ENCODE data around the gene ACAN. TPM values are rescaled to one million over a fixed set of nuclear protein-coding genes. Genes with fewer than 3 reads are reported as not detected.

The ACAN gene
- total RNA-seq, 1 experiment from 2014 or later = 0.50 TPM

DNA sequence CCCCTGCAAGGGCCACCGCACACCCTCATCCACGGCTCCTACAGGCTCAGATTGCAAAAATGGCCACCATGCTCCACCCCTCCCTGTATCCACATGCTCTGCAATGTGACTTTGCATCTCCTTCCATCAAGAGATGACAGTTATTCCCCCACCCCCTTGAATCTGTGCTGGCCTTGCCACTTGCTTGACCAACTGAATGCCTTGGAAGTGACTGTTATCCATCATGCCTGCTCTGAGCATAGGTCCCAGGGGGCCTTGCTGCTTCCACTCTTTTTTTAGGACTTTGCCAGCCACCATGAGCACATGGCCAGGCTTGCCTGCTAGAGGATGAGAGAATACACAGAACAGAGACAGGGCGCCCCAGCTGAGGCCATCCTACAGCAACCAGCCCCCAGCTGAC lies 78.5 kb downstream of the ACAN start:
- H4K20me1 ChIP-seq (ENCODE audit: control insufficient read depth, insufficient read depth, insufficient read length) = peaks cover 2% of the 10 kb centered on the region
- no peaks in the 10 kb centered on the region for H3K9me3 ChIP-seq (ENCODE audit: control insufficient read depth, low read depth, low read length)
- H3K27ac ChIP-seq (ENCODE audit: insufficient read length, low read depth, low read length) = no peak overlapping the region
- TF ChIP-seq, protein P1, sequence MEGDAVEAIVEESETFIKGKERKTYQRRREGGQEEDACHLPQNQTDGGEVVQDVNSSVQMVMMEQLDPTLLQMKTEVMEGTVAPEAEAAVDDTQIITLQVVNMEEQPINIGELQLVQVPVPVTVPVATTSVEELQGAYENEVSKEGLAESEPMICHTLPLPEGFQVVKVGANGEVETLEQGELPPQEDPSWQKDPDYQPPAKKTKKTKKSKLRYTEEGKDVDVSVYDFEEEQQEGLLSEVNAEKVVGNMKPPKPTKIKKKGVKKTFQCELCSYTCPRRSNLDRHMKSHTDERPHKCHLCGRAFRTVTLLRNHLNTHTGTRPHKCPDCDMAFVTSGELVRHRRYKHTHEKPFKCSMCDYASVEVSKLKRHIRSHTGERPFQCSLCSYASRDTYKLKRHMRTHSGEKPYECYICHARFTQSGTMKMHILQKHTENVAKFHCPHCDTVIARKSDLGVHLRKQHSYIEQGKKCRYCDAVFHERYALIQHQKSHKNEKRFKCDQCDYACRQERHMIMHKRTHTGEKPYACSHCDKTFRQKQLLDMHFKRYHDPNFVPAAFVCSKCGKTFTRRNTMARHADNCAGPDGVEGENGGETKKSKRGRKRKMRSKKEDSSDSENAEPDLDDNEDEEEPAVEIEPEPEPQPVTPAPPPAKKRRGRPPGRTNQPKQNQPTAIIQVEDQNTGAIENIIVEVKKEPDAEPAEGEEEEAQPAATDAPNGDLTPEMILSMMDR (conservative IDR thresholded peaks at IDR 0.05) = no peak
- no peak overlapping the region for H3T11ph ChIP-seq (ENCODE audit: low read length)
- H3K14ac ChIP-seq (ENCODE audit: insufficient read depth, low read length) = no peak overlapping the region
- Mint-ChIP-seq H3K4me1 (peaks cover 13 to 19% of the 10 kb centered on the region in 2 experiments), H3K36me3 (ENCODE audit: insufficient read depth in 1 of 3, low read depth in 3 of 3) (peaks cover 17 to 83% (median 54%) of the 10 kb centered on the region in 3 experiments; a peak in 6 of 7 replicates), H3K27ac (peak overlapping the region in 1 of 3 experiments; percentile 69; a peak in 2 of 7 replicates), H3K4me3 (no peak overlapping the region), H3K9me3 (no peaks in the 10 kb centered on the region), H3K27me3 (ENCODE audit: low read depth) (no peaks in the 10 kb centered on the region)
- H3K9ac ChIP-seq (ENCODE audit: extremely low read depth, insufficient read length, low read length) = no peak overlapping the region
- H2BK12ac ChIP-seq (ENCODE audit: insufficient read length, low read depth, low read length) = no peak overlapping the region
- no peak overlapping the region for H3K23ac ChIP-seq (ENCODE audit: insufficient read length, low read depth, low read length)
- H3K4me1 ChIP-seq (ENCODE audit: insufficient read depth, low read length) = no peaks in the 10 kb centered on the region
- no peak overlapping the region for H2AK5ac ChIP-seq (ENCODE audit: insufficient read length, low read length)
- no peak for DNase-seq
- H2BK5ac ChIP-seq (ENCODE audit: insufficient read length, low read length) = no peak overlapping the region
- H2BK20ac ChIP-seq (ENCODE audit: low read depth, low read length, poor library complexity, severe bottlenecking) = no peak overlapping the region
- WGBS (ENCODE audit: extremely low coverage, insufficient read length, low lambda C conversion rate) = no CpG with 5 or more reads among the region's 3 CpGs
- H3K56ac ChIP-seq (ENCODE audit: insufficient read length, low read depth, low read length) = no peak overlapping the region
- H3K79me1 ChIP-seq (ENCODE audit: insufficient read depth, low read depth, low read length, poor library complexity, severe bottlenecking) = no peaks in the 10 kb centered on the region
- no peak overlapping the region for H4K5ac ChIP-seq (ENCODE audit: insufficient read length, low read depth, low read length)
- H3K4me2 ChIP-seq (ENCODE audit: insufficient read depth, insufficient read length, low read length) = no peak overlapping the region
- H2BK15ac ChIP-seq (ENCODE audit: low read depth, low read length) = no peak overlapping the region
- no peak overlapping the region for H4K91ac ChIP-seq (ENCODE audit: insufficient read length, low read depth, low read length)
- no peaks in the 10 kb centered on the region for H3K23me2 ChIP-seq (ENCODE audit: insufficient read length, low read depth, low read length, poor library complexity, severe bottlenecking)
- H3K4ac ChIP-seq (ENCODE audit: low read depth, low read length) = no peak overlapping the region
- no peak overlapping the region for H2BK120ac ChIP-seq (ENCODE audit: low read depth, low read length, poor library complexity, severe bottlenecking)
- H3K18ac ChIP-seq (ENCODE audit: insufficient read length, low read depth, low read length) = no peak overlapping the region
- H3K27me3 ChIP-seq (ENCODE audit: insufficient read depth, low read length) = no peaks in the 10 kb centered on the region
- H2AFZ ChIP-seq (ENCODE audit: low read length) = no peak overlapping the region
- H4K8ac ChIP-seq (replicated peaks; ENCODE audit: insufficient read length, low read depth, low read length) = no peak overlapping the region
- no peaks in the 10 kb centered on the region for H3K79me2 ChIP-seq (ENCODE audit: insufficient read depth, low read length)
